GM19468 (cell line): ENCODE data around the gene CAMK1D.
"Not testable (repeated sequence)": the region's sequence is repeated elsewhere in the genome, so short reads cannot be mapped to it uniquely, and the experiment has no call there.

Experiments
- ATAC-seq: cut with Tn5 transposase; IDR thresholded peaks from one replicate; pipeline ENCODE4 v1.9.1; 2021; ENCODE audit warnings: mild to moderate bottlenecking, moderate library complexity, moderate number of reproducible peaks; ENCODE audit not compliant: unreplicated experiment; ENCODE audit errors: extremely low read depth

Gene CAMK1D

DNA sequence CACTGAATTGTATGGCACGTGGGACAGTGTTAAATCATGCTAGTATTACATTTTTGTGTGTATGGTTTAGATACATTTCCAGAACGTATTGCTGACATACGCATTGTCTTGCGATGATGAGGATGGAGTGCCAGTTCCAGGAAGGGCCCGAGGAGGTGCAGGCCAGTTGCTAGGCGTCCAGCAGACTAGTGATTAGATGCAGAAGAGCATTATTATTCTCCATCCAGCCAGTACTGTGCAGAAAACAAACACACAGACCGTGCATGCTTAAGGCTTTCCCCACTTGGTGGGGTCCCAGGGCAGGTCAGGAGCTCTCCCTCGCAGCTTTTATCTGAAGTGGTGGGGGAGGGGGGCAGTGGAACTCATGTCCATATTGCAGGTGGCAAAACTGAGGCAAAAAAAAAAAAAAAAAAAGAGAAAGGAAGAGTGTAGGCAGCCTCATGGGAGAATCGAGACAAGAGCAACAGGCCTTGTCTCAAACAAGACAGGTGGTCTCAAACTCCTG lies 189.2 kb downstream of the CAMK1D start:
- no peak for ATAC-seq

DNA sequence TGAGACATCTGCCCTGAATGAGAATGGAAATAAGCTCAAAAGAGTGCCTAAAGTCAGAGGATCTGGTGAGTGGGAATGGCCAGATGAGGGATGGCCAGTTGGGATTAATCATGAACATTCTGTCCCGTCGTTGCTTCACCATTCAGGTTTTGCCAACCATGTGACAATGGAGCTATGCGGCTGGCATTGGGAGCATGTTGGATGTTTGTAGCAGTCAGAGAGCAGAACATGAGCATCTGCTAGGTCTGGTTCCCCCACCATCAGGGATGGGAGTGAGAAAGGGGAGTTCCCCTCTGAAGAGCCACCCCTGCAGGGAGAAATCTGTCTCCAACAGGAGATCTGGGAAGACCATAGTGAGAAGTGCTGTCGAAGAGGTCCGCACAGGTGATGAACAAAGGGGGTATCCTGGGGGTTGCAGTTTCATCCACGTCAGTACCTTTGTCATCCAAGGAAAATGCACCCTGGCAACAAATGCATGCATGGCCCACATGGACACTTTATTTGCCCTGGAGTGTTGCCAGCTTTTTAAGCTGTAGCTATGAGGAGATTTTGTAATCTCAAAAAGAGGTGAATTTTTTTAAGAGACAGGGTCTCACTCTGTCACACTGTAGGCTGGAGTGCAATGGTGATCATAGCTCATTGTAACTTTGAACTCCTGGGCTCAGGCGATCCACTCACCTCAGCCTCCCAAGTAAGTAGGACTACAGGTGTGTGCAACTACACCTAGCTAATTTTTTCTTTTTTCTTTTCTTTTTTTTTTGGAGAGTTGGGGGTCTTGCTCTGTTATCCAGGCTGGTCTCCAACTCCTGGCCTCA lies 190.2 kb downstream of the CAMK1D start:
- no peak for ATAC-seq

DNA sequence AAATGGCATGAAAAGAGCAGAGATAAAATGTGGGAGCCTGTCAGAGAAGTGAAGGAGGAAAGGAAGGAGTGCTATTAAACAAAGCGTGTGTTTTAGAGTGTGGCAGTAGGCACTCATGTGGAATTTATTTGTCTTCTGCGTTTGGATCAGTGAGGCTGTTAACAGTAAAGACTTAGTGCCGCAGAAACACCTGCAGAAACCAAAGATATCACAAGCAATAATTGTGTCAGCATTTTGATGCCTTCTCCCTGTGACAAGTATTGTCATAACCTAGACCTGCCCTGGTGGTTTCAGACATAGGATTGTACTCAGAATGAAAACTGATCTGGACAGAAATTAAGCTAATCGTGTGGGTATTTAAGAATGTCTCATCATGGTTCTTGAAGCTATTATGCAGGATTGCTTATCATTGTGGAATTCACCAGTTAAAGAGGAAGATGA lies 191.0 kb downstream of the CAMK1D start:
- ATAC-seq = no peak

DNA sequence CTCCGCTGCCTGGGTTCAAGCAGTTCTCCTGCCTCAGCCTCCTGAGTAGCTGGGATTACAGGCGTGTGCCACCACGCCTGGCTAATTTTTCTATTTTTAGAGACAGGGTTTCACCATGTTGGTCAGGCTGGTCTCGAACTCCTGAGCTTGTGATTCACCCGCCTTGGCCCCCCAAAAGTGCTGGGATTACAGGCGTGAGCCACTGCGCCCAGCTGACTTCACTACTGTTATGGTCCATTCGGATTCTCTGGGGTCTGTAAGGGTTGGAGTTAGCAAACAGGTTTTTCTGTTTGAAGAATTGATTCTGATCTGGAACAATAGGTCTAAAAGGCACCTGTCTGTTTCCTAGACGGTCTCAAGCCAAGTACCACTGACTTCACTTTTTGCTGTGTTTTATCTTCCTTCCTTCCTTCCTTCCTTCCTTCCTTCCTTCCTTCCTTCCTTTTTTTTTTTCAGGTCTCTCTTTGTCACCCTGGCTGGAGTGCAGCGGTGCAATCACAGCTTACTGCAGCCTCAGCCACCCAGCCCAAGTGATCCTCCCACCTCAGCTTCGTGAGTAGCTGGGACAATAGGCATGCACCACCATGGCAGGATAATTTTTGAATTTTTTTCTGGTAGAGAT lies 192.2 kb downstream of the CAMK1D start:
- ATAC-seq = no peak

DNA sequence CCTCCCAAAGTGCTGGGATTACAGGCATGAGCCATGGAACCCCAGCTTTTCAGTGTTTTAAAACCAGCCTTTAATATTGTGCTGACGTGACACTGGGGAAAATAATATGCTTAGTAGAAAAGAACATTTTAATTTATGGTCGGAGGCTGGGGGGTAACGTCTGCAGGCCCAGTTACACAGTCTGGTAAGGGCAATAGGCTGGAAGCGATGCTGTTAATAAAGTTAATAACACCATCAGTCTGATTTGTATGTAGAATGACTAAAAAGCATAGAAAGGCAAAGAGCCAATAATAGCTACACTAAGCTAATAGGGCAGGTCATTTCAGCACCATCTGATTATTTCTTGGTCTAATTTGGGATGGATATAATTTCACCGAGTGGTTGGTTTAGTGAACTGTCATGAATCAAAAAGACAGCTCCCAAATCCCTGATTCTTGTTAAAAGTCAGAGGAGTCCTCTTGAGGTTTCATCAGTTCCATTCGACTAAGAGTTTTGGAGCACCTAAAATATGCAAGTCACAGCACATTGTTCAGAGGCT lies 192.9 kb downstream of the CAMK1D start:
- ATAC-seq = no peak

DNA sequence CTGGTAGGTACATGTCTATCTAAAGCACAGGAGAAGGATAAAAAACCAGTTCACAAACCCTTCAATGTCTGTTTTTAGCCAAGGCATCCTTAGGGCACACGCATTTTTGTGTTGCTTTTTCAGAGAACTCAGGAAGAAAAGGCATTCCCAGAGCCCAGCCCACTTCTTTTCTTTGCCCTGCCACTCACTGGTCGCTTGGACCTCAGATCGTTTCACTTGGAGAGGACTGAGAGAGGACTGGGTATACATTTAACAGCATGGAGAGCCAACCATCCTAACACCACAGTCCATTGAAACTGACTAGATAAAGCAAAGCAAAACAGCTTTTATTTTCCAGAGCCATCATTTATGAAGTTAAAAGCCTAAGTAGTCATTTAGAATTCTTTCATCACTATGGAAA lies 194.2 kb downstream of the CAMK1D start:
- no peak for ATAC-seq

DNA sequence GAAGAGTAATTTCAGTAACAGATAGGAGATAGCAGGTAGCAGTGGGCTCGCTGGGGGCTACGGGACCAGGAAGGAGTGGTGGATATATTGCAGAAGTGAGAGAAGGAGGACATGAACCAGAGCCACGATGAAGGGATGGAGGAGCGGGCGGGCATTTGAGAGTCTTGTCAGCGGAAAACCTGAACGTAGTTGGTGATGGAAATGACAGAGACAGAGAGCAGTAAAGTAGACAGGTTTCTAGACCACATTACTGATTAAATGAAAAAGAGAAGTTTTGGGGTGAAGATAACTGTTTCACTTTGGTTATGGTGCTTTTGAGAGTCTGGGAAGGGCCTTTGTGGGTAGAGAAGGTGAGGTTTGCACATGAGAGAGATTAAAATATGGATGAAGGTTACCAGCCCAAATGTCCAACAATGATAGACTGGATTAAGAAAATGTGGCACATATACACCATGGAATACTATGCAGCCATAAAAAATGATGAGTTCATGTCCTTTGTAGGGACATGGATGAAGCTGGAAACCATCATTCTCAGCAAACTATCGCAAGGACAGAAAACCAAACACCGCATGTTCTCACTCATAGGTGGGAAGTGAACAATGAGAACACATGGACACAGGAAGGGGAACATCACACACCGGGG lies 196.9 kb downstream of the CAMK1D start:
- not testable (repeated sequence) for ATAC-seq

DNA sequence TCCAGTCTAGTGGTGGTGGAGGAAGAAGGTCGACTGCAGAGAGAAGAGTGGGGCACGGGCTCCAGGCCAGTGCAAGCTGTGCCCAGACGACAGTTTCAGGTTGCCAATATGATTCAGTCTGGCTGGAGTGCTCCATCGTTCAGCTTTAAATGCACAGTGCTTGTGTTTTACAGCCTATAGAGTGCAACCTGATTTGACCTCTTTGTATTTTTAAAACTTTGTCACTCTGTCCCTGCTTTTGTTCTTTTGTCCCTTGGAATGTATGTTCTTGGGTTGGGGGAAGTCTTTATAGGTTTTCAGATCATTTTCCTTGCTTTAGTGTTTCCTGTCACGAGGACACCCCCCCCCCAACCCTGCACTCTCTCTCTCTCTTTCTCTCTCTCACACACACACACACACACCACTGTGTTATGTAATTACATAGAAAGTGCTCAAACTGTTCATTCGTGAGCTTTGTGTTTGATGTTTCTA lies 198.0 kb downstream of the CAMK1D start:
- no peak for ATAC-seq

DNA sequence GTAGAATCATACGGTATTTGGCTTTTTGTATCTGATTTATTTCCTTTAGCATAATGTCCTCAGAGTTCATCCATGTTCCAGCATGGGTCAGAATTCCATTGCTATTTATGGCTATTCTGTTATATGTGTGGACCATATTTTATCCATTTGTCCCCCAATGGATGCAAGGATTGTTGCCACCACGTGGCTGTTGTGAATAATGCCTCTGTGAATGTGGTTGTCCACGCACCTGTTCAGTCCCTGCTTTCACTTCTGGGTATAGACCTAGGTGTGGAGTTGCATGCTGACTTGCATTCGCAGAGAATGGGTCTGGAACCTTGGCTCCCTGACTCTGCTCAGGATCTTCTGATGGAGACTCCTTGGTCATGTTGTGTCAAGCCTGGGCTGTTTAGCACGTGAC lies 199.9 kb downstream of the CAMK1D start:
- ATAC-seq = no peak

DNA sequence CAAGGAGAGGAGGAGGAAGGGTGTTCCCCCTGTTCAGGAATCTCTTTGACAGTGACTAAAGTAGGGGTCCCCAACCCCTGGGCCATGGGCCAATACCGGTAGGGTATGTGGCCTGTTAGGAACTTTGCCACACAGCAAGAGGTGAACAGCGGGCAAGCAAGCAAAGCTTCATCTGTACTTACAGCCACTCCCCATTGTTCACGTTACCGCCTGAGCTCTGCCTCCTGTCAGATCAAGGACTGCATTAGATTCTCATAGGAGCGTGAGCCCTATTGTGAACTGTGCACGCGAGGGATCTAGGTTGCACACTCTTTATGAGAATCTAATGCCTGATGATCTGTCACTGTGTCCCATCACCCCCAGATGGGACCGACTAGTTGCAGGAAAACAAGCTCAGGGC lies 201.6 kb downstream of the CAMK1D start:
- ATAC-seq = no peak

DNA sequence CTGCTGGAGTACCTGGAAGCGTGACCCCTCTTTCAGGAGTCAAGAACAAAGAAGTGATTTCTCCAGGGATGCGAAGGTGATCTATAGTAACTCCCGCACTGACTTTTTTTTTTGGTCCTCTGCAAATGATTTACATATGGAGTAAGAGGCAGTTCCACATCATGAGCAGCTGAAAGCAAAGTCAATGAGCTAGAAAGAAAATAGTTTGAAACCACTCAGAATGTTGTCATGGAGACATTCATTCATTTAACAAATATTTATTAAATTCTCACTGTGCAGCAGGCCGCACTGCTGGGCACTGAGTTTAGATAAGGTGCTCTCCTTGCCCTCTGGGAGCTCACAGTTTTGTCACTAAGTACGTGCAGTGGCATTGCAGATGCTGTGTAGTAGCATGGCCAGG lies 206.7 kb downstream of the CAMK1D start:
- ATAC-seq = no peak

DNA sequence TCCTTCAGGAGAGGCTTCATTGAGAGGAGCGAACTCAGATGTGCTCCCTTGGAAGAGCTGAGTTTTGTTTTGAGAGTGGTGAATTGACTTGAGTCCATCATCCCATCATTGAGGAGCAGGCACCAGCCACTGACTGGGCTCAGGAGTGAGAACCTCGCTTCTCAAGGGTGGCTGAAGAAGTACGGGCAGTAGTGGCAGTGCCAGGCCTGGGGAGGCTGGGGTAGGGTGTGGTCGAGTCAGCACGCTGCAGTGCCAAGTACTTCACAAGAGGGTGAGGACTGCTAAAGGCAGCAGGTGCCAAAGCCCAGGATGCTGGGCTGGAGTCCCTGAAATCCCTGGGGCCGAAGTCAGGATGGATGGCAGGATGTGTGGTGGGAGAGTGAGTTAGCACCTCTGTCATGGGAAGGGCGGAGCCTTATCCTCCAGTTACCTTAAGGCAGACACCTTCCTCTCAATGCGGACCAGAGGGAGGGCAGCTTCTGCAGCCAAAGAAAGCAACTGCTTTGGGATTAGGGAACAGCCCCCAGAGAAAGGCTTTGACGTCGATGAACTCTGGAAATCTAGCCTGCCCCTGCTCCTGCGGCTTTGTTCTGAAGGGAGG lies 210.3 kb downstream of the CAMK1D start:
- ATAC-seq = no peak

DNA sequence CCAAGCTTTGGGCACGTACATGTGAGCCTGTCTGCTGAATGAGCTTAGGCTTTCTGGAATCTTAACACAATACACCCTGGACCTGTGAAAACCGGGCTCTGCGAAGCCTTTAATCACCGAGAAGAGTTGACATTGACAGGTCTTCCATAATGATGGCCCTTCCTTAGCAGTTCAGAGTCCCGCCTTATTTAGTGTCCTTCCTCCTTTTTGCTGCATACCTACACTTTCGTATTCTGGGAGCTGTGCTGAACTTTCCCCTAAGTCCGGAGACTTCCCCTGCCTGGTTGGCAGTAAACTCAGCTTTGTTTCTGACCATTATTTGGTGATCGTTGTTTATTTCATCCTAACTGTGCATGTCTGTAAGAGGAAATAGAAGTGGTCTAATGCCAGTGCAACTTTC lies 212.0 kb downstream of the CAMK1D start:
- no peak for ATAC-seq

DNA sequence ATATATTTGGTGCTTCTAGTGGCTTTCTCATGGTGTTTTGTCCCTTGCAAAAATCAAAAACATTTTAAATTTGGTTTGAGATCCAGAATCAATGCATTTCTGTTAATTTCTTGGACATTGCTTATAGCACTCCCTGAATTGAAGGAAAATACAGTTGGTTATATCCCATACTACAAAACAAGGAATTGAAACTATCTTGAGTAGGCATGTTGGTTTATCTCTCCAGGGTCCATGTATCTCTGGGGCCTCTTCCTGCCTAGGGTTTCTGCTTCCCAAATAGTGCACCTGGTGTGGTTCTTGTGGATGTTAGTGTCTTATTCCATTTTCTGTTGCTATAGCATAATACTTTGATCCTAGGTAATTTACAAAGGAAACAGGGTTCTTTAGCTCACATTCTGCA lies 212.4 kb downstream of the CAMK1D start:
- no peak for ATAC-seq

DNA sequence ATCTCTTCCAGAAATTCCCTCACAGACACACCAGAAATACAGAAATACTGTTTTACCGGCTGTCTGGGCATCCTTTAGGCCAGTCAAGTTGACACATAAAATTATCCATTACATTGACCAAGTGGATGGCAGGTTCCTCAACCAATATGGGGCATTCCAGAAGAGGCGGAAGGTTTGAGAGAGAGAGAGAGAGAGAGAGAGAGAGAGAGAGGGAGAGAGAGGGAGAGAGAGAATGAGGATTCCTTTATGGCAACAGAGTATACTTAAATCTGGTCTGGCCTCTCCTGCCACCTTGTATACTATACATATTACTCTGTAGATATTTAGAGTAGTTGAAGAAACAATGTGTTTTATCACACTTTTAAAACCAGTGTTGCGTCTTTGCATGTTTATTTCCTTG lies 214.1 kb downstream of the CAMK1D start:
- ATAC-seq = no peak

DNA sequence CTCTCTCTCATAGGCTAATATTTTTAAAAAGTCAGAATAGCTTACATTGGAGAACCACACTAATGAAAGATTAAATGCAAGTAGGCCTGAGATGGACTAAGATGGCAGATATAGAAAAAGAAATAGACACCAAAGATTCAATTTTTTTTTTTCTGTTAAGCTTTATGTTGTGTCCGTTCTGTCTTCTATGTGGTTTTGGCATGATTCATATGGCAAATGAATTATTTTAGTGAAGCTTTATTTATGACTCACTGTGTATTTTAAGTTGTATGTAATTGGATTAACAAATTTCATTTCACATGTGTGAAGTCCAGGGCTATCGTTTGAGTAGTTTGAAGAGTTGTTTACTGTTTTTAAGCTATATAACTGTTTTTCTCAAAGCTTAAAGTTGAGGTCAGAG lies 214.8 kb downstream of the CAMK1D start:
- ATAC-seq = no peak

DNA sequence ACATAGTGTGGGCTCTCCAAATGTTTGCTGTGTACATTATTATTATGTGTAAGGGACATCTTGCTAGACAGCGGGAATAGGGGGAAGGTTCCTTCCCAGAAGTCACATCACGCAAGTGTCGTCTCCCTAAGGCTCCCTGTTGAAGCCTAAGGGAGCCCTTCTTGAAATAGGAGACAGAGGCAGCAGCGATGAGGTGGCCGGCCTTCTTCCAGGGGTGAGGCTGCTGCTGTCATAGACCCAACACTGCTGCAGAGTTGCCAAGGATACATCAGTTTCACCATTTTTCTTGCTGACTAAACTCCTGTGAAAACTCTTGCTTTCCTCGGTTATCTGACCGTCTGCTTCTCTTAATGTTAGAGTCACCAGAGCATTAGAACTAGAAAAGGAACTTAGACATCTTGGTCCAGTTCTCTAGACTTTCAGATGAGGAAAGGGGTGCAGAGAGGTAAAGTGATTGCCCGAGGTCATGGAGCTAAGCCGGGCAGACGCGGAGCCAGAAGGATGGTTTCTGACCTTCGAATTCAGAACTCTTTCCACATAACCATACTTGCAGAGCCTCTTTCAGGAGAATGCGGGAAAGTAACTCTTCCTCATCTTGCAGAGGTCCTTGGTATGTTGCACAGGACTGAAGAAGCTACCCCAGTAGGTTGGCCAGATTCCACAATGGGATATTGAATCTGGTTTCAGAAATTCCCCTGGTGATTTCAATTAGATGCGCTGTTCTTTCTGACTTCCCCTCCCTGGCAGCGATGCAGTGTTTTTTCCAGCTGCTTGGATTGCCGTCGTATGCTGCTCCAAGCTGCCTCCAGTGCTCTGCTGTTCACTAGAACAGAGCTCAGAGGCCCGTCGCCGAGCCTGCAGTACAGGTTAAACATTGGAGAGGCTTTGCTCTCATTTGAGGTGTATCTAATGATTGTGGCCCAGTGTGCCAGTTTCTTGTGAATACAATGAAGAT lies 217.1 kb downstream of the CAMK1D start:
- ATAC-seq = no peak

DNA sequence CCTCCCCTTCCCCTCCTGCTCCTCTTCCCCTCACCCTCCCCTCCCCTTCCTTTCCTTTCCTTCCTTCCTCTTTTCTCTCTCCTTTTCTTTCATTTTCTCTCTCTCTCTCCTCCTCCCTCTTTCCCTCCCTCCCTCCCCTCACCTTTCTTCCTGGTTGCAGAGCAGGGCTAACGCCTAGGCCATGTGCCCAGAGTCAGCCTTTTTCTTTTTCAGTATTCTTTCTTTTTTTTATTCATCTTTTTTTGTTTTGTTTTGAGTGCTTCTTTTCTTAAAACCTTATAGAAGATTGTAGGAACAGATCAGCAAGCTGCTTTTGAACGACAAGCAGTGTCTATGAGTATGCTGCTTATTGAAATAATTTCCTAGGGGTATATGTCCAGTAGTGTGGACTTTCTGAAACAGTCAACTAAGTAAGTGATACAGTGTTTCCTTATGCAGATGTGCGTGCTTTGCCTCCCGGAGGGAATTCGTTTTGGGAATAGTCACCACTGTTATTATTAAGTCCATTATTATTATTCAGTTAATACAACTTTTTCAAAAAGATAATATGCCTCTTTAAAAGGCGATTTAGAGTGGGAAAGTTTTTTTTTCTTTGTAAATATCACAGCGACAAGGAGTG lies 219.2 kb downstream of the CAMK1D start:
- no peak for ATAC-seq

DNA sequence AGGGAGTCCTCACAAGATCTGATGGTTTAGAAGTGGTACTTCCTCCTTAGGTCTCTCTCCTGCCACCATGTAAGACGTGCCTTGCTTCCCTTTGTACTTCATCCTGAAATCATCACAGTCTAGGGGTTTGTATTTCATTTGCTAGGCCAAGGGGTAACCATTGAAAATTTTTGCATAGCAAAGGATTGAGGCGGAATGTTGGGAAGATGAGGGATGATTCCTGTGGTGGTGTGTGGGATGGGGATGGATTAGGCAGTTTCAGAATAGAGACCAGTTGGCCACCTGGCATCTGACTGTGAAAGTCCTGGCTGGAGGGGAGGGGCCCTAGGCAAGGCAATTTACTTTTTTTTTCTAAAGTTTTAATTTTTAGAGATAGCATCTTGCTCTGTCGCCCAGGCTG lies 222.9 kb downstream of the CAMK1D start:
- ATAC-seq = no peak
